Stimulated activated CD4-positive, alpha-beta T cell treated with anti-CD3 and anti-CD28 coated beads, Interleukin-15, amount 100 ng/mL, for 24 hours (primary cell): ENCODE results near the gene DYRK3.
"Not testable (repeated sequence)": the region's sequence is repeated elsewhere in the genome, so short reads cannot be mapped to it uniquely, and the experiment has no call there.

ENCODE experiments used
- DNase-seq: peaks from one replicate; pipeline ENCODE4 v3.0.0-alpha.2; 2020

Gene DYRK3

DNA sequence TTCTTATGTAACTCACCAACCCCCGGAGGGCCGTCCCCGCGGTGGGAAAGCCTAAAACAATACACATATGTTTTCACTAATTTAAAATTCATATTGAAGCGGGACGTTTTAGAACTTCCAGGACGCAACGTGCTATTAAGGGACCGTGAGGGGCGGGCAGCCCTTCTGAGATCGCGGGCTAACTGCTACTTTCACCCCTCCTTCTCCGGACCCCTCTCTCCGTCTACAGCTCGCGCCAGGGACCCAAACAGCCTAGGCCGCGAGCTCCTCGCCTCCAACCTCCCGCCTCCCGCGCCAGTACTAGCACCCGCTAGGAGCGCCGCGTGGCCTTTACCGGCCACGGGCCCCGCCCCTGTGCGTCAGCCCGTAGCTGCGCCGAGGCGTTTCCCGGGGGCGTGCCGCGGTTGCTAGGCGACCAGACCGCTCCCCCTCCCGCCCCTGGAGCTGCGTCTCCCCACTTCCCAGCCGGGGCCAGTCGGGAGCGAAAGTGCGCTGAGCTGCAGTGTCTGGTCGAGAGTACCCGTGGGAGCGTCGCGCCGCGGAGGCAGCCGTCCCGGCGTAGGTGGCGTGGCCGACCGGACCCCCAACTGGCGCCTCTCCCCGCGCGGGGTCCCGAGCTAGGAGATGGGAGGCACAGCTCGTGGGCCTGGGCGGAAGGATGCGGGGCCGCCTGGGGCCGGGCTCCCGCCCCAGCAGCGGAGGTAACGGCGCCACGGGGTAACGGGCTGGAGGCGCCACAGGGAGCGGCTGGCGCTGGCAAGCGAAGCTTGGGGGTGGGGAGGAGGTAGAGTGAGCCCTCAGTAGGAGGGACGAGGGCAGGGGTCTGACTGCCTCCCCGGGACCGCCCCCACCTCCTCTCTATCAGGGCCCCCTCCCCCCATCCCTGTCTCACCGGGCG is at the start of gene DYRK3:
TSS of gene DYRK3 (plus strand) at position 457 of the 898 bp plus-strand sequence. CDS start at position 625, 168 bp downstream.
- DNase-seq: peak; percentile 96

DNA sequence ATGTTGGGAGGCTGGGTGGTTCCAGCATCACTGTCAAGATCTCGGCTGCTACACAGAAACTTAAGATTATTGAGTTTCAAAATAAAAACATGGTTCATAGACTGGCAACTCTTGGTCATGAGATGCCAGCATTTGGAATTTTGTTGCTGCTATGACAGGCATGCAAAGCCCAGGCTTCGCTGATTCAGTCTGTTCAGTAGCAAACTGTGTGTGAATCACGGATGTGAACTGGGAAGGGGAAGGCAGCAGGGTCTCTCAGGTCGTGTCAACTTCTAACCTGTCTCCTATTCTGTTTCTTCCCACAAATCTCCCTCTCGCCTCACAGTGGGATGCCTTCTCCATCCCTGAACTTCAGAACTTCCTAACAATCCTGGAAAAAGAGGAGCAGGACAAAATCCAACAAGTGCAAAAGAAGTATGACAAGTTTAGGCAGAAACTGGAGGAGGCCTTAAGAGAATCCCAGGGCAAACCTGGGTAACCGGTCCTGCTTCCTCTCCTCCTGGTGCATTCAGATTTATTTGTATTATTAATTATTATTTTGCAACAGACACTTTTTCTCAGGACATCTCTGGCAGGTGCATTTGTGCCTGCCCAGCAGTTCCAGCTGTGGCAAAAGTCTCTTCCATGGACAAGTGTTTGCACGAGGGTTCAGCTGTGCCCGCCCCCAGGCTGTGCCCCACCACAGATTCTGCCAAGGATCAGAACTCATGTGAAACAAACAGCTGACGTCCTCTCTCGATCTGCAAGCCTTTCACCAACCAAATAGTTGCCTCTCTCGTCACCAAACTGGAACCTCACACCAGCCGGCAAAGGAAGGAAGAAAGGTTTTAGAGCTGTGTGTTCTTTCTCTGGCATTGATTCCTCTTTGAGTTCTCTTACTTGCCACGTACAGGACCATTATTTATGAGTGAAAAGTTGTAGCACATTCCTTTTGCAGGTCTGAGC is 48.6 kb upstream of the DYRK3 start:
- DNase-seq: no peak

DNA sequence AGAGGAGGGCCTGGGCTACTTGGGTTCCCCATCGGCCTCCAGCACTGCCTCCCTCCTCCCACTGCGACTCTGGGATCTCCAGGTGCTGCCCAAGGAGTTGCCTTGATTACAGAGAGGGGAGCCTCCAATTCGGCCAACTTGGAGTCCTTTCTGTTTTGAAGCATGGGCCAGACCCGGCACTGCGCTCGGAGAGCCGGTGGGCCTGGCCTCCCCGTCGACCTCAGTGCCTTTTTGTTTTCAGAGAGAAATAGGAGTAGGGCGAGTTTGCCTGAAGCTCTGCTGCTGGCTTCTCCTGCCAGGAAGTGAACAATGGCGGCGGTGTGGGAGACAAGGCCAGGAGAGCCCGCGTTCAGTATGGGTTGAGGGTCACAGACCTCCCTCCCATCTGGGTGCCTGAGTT is 47.4 kb upstream of the DYRK3 start:
- no peak for DNase-seq

DNA sequence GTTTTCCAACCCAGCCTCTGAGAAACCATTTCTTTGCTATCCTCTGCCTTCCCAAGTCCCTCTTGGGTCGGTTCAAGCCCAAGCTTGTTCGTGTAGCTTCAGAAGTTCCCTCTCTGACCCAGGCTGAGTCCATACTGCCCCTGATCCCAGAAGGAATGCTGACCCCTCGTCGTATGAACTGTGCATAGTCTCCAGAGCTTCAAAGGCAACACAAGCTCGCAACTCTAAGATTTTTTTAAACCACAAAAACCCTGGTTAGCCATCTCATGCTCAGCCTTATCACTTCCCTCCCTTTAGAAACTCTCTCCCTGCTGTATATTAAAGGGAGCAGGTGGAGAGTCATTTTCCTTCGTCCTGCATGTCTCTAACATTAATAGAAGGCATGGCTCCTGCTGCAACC is 46.8 kb upstream of the DYRK3 start:
- DNase-seq: no peak

DNA sequence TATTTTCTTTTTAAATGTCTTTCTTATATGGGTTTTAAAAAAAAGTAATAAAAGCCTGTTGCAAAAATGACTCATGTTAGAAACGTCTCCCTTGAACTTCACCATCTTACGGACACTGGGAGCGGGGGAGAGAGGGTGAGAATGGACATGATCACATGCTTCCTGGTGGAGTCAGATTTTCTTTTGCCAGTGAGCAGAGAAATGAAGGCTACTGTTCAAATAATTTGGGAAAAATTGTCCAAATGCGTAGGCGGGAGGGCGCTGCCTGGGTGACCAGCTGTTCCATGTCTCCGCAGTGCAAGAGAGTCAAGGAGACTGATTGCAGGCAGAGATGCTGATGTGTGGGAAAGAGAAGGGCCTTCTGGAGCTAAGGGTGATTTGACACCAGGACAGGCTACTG is 46.1 kb upstream of the DYRK3 start:
- no peak for DNase-seq

DNA sequence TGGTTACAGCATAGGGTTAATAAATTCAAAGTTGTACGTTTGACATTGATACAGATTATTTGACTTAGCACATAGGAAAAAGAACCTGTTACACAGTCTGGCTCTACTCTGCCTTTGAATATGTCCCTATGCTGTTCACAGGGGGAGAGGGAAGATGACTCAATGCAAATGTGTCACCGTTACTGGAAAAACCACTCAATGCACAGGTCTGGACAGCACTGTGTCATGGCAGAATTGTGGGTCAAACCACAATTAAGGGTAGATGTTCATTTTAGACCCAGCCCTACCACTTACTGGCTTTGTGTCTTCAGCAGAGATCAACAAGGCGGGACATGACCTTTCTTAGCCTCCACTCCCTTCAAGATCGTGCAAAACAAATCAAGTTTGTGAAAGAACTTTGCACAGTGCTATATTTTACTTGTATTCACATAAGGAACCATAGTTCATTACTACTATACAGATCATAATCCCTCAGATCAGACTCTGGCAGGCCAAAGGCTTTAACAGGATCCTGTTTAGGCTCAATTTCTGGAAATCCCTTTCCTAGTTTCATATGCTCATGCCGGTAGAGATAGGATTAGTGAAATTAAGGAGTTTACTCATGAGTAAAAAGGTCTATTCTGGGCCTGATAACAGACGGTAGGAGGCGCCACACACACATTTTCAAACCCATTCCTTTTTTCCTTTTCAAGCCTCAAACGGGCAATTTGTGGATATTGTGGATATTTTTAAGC is 45.1 kb upstream of the DYRK3 start:
- peak; percentile 74 for DNase-seq

DNA sequence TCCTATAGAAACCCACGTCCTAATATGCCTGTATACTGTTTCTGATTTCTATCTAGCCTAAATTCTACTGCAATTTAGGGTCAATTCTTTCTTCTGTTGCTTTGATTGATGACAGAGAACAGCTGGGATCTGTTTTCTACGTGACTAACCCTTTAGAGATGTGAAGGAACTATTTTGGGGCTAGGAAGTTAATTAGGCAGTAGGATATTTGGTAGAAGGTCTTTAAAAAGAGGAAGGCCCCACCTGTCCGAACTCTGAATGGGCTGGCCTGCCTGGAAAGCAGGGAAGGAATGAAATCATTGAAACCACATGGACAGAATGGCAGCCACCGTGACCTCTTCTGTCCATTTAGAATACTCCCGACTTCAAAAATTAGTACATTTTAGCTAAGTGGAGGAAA is 44.1 kb upstream of the DYRK3 start:
- no peak for DNase-seq

DNA sequence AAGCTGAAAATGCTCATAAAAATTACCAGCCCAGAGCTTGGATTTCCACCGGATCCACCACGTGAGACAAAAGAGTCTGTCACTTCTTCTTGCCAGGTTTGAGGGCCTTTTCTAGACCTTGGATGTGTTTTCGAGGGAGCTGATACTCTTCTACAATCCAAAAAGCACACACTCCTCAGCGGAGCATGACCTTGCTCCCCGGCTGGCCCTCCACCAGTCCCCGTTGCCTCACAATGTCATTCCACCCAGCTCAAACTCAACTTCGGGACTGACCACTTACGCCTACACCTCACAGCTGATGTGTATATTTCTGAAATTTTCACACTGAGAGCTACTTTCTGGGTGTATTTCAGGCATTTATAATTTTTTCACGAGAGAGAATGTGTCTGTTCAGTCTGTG is 43.6 kb upstream of the DYRK3 start:
- DNase-seq: no peak

DNA sequence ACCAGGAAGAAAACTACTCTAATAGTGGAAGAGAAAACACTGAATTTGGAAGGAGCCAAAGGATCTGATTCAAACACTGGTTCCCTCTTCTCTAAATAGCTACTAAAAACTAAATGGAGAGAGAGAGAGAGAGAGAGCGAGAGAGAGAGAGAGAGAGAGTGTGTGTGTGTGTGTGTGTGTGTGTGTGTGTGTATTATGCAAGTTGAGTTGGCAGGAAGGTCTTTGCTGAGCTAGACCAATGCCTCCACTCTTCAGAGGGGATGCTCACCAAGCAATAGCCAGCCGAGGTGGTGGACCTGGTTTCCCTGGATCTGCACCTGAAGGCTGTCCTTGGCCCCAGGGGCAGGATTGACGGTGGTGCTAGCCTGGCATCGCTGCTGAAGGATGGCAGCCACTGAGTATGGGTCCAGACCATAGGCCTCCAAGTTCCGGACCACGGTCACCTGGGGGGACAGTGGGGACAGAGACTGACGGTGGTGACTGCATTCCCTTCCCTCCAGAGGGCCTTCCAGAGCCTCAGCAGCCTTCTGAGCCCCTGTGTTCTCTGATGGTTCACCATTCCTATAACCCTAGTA is 41.9 kb upstream of the DYRK3 start:
- DNase-seq: no peak

DNA sequence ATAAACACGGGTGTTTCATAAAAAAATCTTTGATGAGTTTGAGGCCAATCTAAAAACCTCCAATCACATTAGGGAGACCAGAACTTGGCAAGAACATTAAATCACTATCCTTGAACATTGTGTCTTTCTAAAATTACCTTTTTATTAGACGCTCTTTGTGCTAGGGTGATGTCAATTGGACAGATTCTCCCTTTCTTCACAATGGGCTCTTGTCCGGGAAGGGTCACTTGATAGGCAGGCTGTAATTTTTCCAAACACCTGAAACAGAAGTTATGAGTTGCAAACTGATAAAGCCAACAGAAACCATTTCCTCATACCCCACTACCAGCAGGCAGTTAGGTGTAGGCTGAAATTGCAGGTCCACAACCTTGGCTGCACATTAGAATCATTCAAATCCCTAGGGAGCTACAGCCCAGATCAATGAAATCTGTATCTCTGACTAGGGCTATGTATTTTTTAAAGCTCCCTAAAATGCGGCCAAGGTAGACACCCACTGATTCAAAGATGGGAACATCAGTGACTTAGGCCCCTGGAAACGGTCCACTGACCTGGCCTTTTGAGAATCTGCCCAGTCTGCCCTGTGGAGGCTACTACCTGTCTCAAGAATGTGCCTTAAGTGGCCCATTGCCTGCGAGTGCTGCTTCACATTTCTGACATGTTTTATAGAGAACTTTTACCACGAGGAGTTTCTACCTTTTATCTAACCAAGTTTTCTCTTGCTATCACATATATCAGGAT is 39.6 kb upstream of the DYRK3 start:
- DNase-seq: no peak

DNA sequence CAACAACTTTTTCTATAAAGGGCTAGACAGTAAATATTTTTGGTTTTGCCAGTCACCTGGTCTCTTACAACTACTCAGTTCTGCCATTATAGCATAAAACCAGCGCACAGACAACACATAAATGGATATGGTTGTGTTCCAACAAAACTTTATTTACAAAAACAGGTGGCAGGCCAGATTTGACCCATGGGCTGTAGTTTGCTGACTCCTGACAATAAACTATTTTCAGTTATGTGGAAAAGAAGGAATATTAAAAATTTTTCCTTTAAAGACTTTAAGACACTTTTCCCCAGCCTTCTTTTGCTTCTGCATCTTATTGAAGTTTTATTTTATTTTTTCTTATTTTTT is 39.0 kb upstream of the DYRK3 start:
- no peak for DNase-seq

DNA sequence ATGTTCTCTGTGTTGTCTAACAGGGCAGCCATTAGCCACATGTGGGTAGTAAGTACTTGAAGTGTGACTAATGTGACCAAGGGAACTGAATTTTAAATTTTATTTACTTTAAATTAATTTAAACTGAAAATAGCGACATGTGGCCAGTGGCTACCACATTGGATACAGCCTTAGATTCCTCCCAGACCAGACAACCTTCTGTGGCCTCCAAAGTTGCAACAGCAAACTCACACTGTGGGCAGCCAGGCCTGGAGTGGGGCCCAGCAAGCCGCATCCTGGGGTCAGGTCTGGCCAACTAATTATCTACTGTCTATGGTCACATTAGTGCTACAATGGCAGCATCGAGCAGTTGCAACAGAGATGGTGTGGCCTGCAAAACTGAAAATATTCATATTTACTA is 34.8 kb upstream of the DYRK3 start:
- no peak for DNase-seq

DNA sequence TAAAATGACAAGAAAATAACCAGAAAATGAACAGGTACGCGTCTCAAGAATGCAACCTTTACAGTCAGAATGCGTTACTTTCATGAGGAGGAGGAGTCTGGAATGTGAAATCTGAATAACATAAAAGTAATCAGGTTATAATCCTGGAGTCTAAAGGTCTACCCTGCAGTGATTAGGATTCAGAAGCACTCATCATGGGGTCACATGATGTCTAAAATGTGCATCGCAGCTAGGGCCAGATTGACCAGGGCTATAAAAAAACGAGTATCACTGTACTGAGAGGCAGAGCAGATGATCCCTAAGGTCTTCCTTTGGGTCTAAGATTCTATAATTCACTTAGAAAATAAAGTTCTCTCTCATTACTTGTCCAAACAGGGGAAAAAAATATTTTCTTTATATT is 30.5 kb upstream of the DYRK3 start:
- DNase-seq: no peak

DNA sequence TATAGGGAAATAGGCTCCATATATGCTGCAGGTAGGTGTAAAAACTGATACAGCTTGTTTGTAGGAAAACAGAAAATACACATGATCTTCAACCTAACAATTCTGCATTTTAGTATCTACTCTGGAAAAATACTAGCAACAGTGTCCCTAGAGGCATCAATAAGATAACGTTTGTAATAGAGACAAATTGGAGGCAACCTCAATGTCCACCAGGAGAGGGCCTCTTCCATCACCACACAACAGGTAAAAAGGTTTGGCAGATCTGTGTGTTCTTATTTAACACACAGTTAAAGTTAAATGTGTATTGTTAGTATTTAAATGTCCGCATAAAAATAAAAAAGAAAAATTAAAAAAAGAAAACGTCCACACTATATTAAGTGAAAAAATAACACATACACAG is 28.5 kb upstream of the DYRK3 start:
- no peak for DNase-seq

DNA sequence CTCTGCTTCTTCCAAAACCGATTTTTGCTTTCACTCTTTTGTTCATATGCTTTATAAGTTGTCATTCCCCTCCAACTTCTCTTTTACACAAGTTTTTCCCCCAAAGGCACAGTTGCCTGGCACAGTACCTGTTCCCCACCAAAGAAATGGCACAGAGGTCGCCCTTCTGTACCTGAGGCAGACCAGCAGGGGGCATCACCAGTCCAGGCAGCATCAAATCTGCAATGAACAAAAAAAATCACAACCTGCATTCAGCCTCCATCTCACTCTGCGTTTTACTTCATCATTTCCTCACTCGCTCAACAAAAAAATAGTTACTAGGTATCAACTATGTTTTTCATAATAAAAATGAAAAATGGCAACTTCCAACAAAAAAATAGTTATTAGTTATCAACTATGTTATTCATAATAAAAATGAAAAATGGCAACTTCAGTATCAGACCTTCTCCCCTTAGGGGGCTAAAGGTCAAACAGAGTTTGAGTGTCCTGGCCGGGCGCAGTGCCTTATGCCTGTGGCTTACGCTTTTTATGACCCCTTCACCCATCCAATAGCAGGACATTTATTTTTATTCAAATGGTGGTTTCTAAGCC is 27.1 kb upstream of the DYRK3 start:
- peak; percentile 73 for DNase-seq

DNA sequence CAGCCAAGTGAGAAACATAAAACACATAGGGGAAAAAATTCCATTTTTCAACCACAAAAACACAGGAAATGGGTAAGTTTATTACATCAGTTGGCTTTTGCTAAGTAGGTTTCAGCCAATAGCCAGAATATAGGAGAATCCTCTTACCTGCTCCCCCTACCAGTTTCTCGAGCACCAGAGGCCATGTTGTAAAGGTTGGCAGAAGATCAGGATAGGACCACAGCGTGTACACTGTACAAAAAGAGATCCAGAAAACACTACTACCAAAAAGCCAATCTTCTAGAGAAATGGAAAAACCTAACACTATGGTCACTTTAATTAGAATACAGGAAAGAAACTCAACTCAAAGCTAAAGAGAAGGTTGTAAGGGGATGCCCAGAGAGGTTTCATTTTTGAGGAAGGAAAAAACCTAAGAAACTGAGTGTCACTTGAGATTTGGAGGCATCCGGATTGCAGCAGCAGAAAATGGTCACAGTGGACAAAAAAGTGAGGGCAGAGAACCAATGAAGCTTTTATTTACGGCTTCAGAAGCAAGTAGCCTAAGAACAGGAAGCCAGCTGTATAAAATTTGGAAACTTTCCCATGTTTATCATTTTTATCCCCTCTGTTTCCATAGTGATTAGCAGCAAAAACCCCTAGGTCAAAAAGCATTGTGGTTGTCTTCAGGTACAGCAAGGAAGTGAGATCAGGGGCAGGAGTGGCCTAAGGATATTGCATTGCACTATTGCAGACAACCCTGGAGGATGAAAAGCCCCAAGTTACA is 25.9 kb upstream of the DYRK3 start:
- DNase-seq: peak; percentile 36

DNA sequence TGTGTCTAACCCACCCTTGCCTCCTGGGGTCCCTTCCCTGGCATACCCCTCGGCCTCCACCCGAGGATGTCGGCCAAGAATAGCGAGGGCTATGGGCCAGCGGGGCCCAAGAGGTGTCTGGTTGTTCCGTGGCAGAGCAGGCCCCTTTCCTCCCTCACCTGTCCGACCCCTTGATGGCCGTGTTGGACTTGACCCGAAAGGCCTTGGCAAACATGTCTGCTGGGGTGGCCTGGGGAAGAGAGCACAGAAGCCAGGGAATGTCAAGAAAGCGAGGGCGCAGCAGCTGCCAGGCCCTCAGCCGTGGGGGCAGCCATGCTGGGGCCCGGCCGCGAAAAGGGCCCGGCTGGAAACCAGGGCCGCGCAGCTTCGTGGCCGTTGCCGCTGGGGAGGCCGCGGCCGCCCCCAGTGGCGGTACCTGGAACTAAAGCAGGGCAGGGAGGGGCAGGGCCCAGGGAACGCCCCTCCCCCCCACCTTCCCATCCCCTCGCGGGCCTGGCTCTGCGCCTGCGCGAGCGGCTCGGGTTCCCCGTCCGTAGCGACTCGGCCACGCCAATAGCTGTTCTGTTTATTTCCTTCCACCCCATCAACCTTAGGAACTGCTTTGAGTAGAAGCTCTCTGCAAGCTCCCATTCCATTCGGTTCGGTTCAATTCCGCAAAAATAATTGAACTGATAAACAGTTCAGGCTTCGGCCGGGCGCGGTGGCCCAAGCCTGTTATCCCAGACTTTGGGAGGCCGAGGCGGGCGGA is 23.0 kb upstream of the DYRK3 start, which contains the start of gene EIF2D:
TSS of gene EIF2D (minus strand) at position 337 of the 748 bp plus-strand sequence. CDS start at position 214, 123 bp downstream.
- DNase-seq: peak; percentile 96

DNA sequence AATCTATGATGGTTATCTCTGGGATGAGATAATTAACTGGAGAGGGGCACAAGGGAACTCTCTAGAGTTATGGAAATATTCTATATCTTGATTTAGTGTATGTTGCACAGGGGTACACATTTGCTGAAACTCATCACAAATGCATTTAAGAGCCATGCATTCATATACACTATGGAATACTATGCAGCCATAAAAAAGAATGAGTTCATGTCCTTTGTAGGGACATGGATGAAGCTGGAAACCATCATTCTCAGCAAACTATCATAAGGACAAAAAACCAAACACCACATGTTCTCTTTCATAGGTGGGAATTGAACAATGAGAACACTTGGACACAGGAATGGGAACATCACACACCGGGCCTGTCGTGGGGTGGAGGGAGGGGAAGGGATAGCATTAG is 8.9 kb upstream of the DYRK3 start:
- not testable (repeated sequence) for DNase-seq

DNA sequence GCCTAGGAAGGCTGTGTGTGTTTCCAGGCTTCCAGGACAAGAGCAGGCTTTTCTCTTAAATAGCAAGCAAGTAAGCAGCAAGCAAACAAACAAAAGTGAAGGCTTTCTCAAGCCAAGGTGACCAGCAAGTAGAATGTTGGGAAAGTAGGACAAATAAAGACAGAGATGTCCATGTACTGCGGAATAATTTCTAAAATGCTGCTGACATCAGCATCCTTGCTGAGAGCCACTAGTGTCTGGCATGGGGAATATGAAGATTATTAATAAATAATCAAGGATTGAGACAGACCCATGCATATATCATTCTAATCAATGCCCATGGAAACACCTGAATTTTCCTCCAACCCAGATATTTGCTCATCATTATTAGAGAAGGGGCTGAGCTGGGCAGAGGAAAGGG is 6.4 kb upstream of the DYRK3 start:
- no peak for DNase-seq

DNA sequence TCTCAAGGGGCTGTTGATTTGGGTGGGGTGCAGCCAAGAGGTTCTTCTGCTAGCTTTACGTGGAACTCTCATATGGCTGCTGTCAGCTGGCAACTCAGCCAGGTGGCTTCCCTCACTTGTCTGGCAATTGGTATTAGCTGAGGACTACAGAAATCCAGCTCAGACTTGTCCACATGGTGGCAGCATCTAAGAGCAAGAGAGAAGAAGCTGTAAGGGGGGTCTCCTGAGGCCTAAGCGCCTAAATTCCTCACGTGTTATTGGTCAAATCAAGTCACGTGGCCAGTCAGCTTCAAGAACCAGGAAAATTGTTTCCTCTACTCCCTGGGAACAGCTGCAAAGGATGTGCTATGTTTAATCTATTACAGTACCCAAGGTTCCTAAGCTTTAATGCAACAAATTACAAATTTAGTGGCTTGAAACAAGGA is 4.2 kb upstream of the DYRK3 start:
- peak; percentile 32 for DNase-seq
